Effector CD4-positive, alpha-beta T cell (primary cell): Measurements from ENCODE around the gene FUT2.

Experiments
- DNase-seq: peaks from one replicate; pipeline ENCODE4 v3.0.0-alpha.2; 2020

Gene FUT2

GRCh38 chr19:48755084-48755641 is 59.4 kb downstream of the FUT2 start, which contains the start of gene FGF21:
TSS of gene FGF21 (plus strand) at chr19:48755524. CDS start at chr19:48756237, 713 bp downstream.
- DNase-seq = no peak
